Type B pancreatic cell (in vitro differentiated cells): ENCODE data around the gene TINAG. TPM values are rescaled to one million over a fixed set of nuclear protein-coding genes. Genes with fewer than 3 reads are reported as not detected.
A peak's percentile ranks its signal among the peaks of the same experiment; 100 is the strongest.

Source experiments
- DNase-seq: peaks from one replicate; pipeline ENCODE4 v3.0.0; 2021; ENCODE audit warnings: mixed read lengths; ENCODE audit not compliant: unreplicated experiment; ENCODE audit errors: extremely low spot score
- H3K27ac Mint-ChIP-seq: 2 replicates; pipeline ENCODE4 v1.8.0; 2021; ENCODE audit warnings: mild to moderate bottlenecking, mixed read lengths
- H3K27me3 Mint-ChIP-seq: 2 replicates; pipeline ENCODE4 v1.8.0; 2021; ENCODE audit warnings: mixed read lengths
- H3K36me3 Mint-ChIP-seq: 2 replicates; pipeline ENCODE4 v1.8.0; 2021; ENCODE audit warnings: mixed read lengths
- H3K4me1 Mint-ChIP-seq: one replicate; pipeline ENCODE4 v1.8.0; 2021; ENCODE audit warnings: mixed read lengths; ENCODE audit not compliant: unreplicated experiment
- H3K4me3 Mint-ChIP-seq: 2 replicates; pipeline ENCODE4 v1.8.0; 2021; ENCODE audit warnings: mild to moderate bottlenecking, mixed read lengths
- H3K9me3 Mint-ChIP-seq: 2 replicates; pipeline ENCODE4 v1.8.0; 2021; ENCODE audit warnings: mixed read lengths
- CTCF ChIP-seq: fragments of 200-600 bp; sonication (generic); conservative IDR thresholded peaks from 2 replicates; pipeline ENCODE4 v1.5.0; 2021; ENCODE audit warnings: antibody characterized with exemption, mild to moderate bottlenecking
- total RNA-seq: library from RNA; stranded (reverse); gene quantifications from 2 replicates; pipeline ENCODE4 v1.2.1, GENCODE V29; 2021; ENCODE audit warnings: low replicate concordance

Gene TINAG
- total RNA-seq, 1 donor from 2014 or later = not detected

GRCh38 chr6:54266400-54266923 lies 41.8 kb upstream of the TINAG start:
- no peak for TF ChIP-seq CTCF
- Mint-ChIP-seq H3K4me1 (no peaks in the 10 kb centered on the region), H3K36me3 (no peaks in the 10 kb centered on the region)

GRCh38 chr6:54267798-54268197 lies 40.4 kb upstream of the TINAG start:
- no peak for DNase-seq
- peak; percentile 75 for TF ChIP-seq CTCF
- H3K27me3 Mint-ChIP-seq = peaks cover 12% of the 10 kb centered on the region
- no peak overlapping the region for H3K4me3 Mint-ChIP-seq
- H3K36me3 Mint-ChIP-seq = no peaks in the 10 kb centered on the region
- H3K4me1 Mint-ChIP-seq = no peaks in the 10 kb centered on the region
- H3K27ac Mint-ChIP-seq = no peak overlapping the region
- H3K9me3 Mint-ChIP-seq = no peaks in the 10 kb centered on the region

More at GRCh38 chr6:54266400-54266923, 41.8 kb upstream of the TINAG start:
- H3K27me3 Mint-ChIP-seq = peaks cover 9% of the 10 kb centered on the region
- no peaks in the 10 kb centered on the region for H3K9me3 Mint-ChIP-seq
- no peak overlapping the region for H3K27ac Mint-ChIP-seq
- DNase-seq = no peak
- H3K4me3 Mint-ChIP-seq = no peak overlapping the region

GRCh38 chr6:54273214-54273820 lies 34.9 kb upstream of the TINAG start:
- DNase-seq = no peak
- Mint-ChIP-seq H3K36me3 (no peaks in the 10 kb centered on the region), H3K27me3 (peaks cover 11% of the 10 kb centered on the region), H3K27ac (no peak overlapping the region), H3K4me1 (no peaks in the 10 kb centered on the region), H3K9me3 (no peaks in the 10 kb centered on the region), H3K4me3 (no peak overlapping the region)
- TF ChIP-seq CTCF = no peak

GRCh38 chr6:54274383-54274782 lies 33.9 kb upstream of the TINAG start:
- Mint-ChIP-seq H3K27me3 (peaks cover 8% of the 10 kb centered on the region), H3K36me3 (no peaks in the 10 kb centered on the region), H3K4me3 (no peak overlapping the region), H3K27ac (no peak overlapping the region), H3K9me3 (no peaks in the 10 kb centered on the region), H3K4me1 (no peaks in the 10 kb centered on the region)
- TF ChIP-seq CTCF = no peak
- DNase-seq = no peak

GRCh38 chr6:54282186-54282585 lies 26.1 kb upstream of the TINAG start:
- Mint-ChIP-seq H3K9me3 (no peaks in the 10 kb centered on the region), H3K36me3 (no peaks in the 10 kb centered on the region), H3K4me3 (no peak overlapping the region), H3K27ac (no peak overlapping the region), H3K27me3 (no peaks in the 10 kb centered on the region), H3K4me1 (peaks cover 10% of the 10 kb centered on the region)
- no peak for DNase-seq
- no peak for TF ChIP-seq CTCF
